ENCODE results near the gene RAB6C. TPM values are rescaled to one million over a fixed set of nuclear protein-coding genes. Genes with fewer than 3 reads are reported as not detected.
"Not testable (repeated sequence)": the region's sequence is repeated elsewhere in the genome, so short reads cannot be mapped to it uniquely, and the experiment has no call there.

The RAB6C gene
- total RNA-seq, result not detected in 2 replicates

DNA sequence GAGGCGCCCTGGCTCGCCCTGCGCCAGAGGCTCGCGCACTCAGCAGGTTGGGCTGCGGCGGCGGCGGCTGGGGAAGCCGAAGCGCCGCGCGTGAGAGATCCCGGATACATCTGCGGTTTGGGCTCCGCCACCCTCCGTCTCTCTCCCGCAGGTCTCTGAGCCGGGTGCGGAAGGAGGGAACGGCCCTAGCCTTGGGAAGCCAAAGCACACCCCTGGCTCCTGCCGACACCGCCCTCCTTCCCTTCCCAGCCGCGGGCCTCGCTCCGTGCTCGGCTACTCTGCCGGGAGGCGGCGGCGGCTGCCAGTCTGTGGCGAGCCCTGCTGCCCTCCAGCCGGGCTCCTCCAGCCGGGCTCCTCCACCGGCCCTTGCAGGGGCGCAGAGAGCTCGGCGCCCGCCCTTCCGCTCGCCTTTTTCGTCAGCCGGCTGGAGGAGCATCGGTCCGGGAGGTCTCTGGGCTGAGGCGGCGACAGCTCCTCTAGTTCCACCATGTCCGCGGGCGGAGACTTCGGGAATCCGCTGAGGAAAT, at the start of gene RAB6C:
RAB6C (plus strand) TSS at position 38 of the 527 bp plus-strand sequence; CDS start at position 488, 450 bp downstream.
- DNase-seq (ENCODE audit: extremely low read depth, low read depth, low spot score), result not testable (repeated sequence)

- no peak for DNase-seq (ENCODE audit: extremely low read depth, low read depth, low spot score)
Measured at GRCh38 chr2:129930451-129930850, 49.0 kb upstream of the RAB6C start.

DNA sequence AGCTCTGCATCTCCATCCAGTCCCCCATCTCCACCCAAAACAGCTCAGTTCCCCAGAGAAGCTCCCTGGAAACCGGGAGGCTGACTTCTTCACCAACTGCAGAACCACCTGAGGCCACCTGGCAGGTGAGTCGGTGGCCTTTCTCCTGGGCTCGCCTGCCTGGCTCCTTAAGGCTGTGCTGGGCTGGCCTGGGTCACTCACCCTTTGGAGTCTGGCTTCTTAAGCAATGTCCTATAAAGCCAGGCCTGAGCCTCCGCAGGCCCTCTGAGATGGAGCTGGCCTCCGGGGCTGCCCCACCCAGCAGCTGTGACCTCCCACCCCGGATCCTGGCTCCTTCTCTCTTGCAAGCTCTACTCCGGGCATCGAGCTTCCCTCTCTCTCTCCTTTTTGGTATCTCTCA, 46.1 kb upstream of the RAB6C start:
- DNase-seq (ENCODE audit: extremely low read depth, low read depth, low spot score), result not testable (repeated sequence)

- no peak for DNase-seq (ENCODE audit: extremely low read depth, low read depth, low spot score)
Measured at GRCh38 chr2:129934044-129934822, 45.2 kb upstream of the RAB6C start.

DNA sequence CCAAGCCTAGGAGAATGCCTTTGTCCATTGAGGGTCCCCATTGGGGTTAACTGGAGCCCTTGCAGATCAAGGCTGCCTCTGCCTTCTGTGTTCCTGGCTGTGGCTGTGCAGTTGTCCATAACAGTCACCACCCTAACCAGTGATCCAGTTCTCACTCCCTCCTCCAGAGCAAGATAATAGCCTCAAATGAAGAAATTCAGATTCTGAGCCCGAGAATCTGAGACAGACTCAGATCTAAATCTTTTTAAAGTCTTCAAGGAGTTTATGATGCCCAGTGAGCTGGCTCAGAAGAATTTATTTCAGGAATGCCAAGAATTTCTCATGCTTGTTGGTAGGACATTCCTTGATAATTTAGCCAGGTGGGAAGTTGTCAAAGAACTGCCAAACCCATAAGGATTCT, 44.3 kb upstream of the RAB6C start:
- DNase-seq (ENCODE audit: extremely low read depth, low read depth, low spot score), result no peak

DNA sequence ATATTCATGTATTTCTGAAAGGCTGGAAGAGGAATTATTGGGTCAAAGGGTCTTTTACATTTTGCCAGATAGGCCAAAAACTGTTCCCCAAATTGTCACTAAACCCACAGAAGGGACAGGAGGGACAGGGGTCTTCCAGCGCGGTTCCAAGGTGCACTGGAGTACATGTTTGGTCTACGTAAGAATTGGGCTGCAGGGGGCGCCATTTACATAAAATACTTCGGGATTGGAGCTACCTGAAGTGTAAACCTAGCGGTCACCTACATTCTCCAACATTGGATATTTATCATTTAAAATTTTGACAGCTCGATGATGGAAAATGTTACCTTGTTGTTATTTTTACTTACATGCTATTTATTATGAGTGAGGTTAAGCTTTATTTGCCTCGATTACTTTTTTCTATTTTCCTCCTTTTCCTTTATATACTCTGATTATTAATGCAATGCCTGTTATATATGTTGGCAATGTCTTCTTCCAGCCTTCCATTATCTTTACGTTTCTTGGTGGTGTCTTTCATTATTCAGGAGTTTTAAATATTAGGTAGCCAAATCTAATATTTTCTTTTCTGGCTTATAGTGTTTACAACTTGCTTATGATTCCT, 43.0 kb upstream of the RAB6C start:
- DNase-seq (ENCODE audit: extremely low read depth, low read depth, low spot score), result no peak

DNA sequence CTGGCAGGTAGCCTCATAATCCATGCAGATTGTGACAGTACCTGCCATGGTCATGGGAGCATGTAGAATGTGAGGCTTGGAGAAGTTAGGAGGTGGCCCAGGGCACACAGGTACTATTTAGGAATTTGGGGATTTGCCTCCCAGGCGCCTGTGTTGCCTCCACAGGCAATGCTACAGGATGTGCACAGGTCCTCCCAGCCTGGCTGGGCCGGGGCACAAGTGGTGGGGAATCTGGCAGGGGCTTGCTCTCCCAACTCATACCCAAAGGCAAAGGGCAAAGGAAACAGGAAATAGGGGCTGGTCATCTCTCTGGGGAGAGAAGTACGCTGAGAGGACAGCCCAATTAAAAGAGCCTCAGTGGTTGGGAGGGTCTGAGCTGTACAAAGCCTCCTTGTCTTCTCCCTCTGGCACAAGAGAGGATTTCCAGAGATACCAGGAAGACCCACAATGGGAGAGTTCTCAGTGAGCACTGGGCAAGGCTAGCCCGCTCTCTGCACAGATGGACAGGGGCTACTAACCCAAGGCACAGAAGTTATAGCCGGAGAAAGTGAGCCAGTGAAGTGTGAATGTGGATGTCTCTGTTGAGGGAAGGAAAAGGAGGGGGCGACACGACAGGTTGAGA, 40.5 kb upstream of the RAB6C start:
- DNase-seq (ENCODE audit: extremely low read depth, low read depth, low spot score), result not testable (repeated sequence)

DNA sequence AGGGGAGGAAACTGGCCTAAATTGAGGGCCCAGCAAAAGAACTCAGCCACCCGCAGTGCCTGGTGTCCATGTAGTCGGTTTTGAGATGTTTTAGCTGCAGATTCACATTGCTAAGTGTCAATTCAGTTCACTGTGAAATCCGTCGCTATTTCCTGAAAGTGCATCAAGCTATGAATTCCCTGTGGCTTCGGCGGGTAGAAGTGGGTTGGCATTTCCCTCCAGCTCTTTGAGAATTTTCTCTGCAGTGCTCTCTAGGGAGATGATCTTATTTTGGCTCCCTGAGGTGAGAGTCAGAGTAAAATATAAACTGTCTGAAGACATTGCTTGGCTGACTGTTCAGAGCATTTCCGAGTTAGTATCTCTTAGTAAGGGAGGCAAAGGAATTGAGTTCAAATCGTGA, 36.0 kb upstream of the RAB6C start:
- not testable (repeated sequence) for DNase-seq (ENCODE audit: extremely low read depth, low read depth, low spot score)

- no peak for DNase-seq (ENCODE audit: extremely low read depth, low read depth, low spot score)
Measured at GRCh38 chr2:129945557-129945956, 33.9 kb upstream of the RAB6C start.

- not testable (repeated sequence) for DNase-seq (ENCODE audit: extremely low read depth, low read depth, low spot score)
Measured at GRCh38 chr2:129947712-129948111, 31.8 kb upstream of the RAB6C start.

DNA sequence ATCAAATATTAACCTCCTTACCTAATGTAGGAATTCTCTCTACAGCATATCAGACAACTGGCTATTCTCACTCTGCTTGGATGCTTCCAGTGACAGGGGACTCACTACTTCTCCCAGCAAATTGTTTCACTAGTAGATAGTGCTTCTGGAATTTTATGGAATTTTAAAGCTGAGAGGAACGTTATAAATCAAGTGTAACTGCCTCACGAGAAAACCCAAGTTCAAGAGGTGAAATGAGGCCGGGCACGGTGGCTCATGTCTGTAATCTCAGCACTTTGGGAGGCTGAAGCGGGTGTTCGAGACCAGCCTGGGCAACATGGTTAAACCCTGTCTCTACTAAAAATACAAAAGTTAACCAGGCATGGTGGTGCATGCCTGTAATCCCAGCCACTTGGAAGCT, 23.3 kb upstream of the RAB6C start:
- DNase-seq (ENCODE audit: extremely low read depth, low read depth, low spot score), result not testable (repeated sequence)

DNA sequence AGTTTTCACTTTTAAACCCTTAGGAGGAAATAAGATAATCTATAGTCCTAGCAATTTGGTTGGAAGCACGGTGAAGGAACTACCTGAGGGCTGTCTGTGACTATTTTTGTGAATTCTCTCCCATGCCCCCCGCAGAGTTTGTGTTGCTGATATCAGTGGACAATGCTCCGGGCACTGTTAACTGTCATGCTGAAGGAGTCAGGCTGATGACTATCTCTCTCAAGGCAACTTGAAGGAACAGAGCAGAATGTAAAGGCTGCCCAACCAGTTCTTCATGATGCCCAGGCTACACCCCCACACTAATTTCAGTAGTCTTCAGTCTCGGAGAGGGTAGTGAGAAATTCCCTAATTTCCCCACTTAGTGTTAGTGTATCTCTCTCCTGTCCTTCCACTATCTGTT, 21.6 kb upstream of the RAB6C start:
- DNase-seq (ENCODE audit: extremely low read depth, low read depth, low spot score), result no peak

- not testable (repeated sequence) for DNase-seq (ENCODE audit: extremely low read depth, low read depth, low spot score)
Measured at GRCh38 chr2:129958736-129959135, 20.7 kb upstream of the RAB6C start.

DNA sequence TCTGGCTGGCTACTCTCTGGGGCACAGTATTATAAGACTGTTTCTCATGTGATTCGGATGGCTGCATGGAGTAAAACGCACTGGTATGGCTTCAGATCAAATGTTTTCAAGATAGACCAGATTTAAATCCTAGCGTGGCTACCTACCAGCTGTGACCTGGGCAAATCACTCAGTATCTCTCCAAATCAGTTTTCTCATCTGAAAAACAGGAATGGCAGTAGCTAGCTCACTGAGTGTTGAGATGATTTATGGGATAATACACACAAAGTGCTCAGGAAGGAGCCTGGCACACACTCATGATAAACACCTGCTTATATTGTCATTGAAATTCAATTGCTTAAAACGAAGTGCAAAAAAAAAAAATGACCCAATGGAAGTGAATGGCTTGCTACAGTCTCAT, 10.9 kb upstream of the RAB6C start:
- not testable (repeated sequence) for DNase-seq (ENCODE audit: extremely low read depth, low read depth, low spot score)

DNA sequence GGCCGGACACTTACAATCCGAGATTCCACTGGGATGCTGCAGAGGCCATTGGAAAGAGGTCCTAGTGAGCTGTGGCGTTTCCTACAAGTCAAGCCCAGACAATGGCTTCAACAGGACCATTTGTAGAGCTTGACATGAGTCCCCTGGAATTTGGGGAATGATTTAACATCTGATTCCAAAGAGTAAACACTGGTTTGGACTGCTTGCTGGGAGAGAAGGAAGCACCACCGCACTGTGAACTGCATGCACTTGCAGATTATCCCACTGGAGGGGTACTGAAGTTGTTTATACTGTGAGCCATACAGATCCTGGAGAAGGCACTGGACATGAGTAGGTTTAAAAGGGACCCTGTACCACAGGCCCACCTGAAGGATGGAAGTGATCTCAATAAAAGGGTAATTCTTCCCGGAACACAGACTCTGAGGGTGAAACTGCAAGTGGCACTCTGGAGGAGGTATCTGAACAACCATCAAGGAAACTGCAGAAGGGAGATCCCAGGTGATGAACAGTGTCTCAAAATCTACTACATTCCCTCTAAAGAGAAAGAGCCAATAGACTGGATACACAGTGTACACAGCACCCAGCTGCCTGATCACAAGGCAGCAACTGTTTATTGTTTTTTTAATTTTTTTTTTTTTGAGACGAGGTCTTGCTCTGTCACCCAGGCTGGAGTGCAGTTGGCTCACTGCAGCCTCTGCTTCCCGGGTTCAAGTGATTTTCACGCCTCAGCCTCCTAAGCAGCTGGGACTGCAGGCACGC, 4.3 kb upstream of the RAB6C start:
- DNase-seq (ENCODE audit: extremely low read depth, low read depth, low spot score), result no peak

DNA sequence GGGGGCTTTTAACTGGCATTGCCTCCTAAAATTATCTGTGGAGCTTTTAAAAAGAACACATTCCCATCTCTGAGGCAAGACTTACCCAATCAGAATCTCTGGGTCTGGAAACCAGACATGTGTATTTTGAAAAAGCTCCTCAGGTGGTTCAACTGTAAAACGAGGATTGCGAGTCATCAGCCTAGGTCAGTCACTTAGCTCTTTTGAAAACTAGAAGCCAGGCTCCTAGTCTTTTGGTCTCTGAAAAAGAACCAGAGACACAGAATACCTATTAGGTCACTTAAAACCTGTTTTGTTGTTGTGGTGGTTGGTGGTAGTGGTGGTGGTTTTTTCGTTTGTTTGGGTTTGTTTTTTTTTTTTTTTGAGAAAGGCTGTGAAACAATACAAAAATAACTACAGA, 2.5 kb upstream of the RAB6C start:
- not testable (repeated sequence) for DNase-seq (ENCODE audit: extremely low read depth, low read depth, low spot score)

DNA sequence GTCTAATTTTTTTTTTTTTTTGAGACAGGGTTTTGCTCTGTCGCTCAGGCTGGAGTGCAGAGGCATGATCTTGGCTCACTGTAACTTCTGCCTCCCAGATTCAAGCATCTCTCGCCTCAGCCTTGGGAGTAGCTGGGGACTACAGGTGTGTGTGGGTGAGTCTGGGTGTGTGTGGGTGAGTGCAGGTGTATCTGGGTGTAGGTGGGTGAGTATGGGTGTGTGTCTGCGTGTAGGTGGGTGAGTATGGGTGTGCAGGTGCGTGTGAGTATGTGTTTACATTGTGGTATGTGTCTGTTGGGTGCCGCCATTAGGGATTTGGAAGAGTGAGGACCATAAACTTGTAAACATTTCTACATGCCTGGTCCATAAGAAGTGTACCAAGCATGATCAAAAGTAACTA, 1.5 kb upstream of the RAB6C start:
- DNase-seq (ENCODE audit: extremely low read depth, low read depth, low spot score), result no peak

DNA sequence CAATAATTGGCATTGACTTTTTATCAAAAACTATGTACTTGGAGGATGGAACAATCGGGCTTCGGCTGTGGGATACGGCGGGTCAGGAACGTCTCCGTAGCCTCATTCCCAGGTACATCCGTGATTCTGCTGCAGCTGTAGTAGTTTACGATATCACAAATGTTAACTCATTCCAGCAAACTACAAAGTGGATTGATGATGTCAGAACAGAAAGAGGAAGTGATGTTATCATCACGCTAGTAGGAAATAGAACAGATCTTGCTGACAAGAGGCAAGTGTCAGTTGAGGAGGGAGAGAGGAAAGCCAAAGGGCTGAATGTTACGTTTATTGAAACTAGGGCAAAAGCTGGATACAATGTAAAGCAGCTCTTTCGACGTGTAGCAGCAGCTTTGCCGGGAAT, 780 bp downstream of the RAB6C start:
- DNase-seq (ENCODE audit: extremely low read depth, low read depth, low spot score), result not testable (repeated sequence)

DNA sequence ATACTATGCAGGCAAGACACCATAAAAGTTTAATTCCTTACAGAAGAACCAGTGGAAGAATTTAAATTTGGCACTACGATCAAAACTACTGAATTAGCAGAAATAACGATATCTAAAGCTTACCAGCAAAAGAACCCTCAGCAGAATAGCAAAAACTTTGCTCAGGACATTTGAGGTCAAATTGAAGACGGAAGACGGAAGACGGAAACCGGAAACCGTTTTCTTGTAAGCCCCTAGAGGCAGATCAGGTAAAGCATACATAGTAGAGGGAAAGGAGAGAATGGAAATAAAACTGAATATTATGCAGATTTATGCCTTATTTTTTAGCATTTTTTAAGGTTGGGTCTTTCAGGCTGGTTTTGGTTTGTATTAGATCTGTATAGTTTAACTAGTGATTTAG, 2.2 kb downstream of the RAB6C start:
- DNase-seq (ENCODE audit: extremely low read depth, low read depth, low spot score), result not testable (repeated sequence)

DNA sequence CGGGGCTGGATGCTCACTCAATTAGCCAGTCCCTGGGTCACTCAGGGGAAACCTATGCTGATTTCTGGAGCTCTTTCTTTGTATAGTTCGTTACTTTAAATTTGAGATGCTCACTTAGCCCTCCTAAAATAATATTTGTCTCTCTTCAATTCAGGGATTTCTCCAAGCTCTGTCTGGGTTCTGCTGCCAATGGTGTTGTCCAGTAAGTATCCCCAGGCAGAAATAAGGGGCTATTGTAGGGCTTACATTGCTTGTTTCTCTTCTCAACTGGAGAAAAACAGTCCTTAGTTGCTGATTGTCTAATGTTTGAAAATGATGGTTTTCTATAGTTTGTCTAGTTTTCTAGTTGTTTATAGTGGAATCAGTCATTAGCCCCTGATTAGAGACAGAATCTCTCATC, 5.0 kb downstream of the RAB6C start:
- DNase-seq (ENCODE audit: extremely low read depth, low read depth, low spot score), result no peak

Data from glomerular endothelial cell (primary cell).